T-helper 2 cell (primary cell): ENCODE results near the gene SSH3.
A peak's percentile ranks its signal among the peaks of the same experiment; 100 is the strongest.

ENCODE experiments used
- DNase-seq, 5 experiments: peaks; one replicate each; pipeline versions ENCODE4 v3.0.0 to v3.0.0-alpha.2; 2012 to 2022

Gene SSH3

DNA sequence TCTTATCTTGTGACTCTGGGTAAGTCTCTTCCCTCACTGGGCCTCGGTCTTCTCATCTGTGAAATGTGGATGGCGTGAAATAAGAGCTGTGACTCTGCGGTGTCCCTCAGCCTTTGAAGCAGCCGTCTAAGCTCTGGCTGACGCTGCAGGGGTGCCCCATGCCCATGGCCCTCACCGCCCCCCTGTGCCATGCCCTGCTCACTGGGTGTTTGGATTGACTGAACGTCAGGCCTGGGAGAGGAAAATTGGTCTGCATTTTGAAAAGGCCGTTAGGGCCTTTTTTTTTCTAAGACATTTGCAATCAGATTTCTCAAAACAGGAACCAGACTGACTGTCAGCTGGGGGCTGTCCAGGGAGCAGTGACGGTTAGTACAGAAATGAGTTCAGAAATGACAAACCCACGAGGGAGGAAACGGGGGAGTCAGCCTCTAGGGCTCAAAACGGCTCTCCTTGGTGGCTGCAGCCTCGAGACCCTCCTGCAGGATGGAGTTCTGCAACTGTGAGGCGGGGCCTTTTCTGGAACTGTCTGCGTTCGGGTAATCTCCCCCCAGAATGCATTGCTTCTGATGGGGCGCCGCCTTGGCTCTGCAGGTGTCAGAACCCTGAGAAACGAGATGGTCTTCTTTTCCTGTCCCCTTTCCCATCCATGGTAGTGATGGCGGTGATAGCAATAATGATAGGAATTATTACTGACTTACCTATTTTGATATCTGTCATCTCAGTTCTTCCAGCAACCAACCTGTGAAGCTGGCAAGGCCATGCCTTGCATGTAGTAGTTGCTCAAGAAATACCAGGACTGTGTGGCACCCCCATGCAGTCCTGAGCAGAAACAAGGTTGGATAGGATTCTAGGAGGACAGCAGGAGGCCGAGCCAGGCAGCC lies 35.0 kb upstream of the SSH3 start:
- peak in 4 of 5 experiments; percentile 40 to 93 (median 64) for DNase-seq

DNA sequence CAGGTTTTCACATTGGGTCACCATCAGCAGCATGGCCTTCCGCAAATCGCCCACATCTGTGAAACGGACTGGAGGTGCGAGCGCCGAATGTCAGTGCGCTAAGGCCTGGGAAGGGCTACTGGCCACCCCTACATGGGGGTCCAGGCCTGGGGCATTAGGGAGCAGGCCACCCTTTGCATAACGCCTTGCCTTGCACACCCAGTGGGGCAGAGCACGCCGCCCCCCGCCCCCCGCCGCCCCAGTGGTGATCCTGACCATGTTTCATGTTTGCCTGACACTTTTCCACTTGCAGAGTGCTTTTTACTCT lies 34.4 kb upstream of the SSH3 start:
- no peak for DNase-seq

DNA sequence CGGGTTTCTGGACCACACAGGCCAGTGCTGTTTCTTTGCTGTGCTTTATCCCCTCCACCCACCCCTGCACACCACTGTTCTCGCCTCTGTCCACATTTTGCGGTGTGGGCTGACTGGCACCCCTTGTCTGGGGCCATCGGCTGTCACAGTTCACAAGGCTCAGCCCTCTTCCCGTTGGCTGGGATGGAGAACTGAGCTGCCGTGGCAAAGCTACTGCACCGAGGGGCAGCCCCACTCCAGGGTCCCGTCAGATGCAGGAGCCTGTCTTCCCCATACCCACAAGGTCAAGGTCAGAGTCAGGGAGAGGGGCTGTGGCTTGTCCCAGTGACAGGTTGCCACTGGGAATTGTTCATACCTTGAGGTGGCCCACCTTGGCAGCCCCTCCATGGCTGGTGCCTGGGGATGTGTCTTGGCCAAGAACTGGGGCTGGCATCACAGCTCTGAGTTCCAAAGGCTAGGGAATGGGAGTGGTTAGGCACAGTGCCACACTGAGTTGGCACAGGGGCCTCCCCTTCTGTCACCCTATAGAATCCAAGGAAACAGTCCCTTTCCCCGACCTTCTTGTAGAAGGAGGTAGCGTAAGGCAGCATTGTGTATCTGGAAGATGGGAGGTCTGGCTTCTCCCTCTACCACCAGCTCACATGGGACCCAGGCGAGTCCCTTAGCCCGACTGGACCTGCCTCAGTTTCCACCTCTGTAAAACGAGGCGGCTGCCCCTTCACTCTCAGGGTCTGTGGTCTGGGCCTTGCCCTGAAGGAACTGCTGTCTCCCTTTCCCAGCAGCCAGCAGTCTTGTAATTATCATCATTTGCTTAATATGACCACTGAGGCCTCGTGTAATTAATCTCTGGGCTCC lies 33.7 kb upstream of the SSH3 start:
- DNase-seq, result peak in 1 of 5 experiments; percentile 63

DNA sequence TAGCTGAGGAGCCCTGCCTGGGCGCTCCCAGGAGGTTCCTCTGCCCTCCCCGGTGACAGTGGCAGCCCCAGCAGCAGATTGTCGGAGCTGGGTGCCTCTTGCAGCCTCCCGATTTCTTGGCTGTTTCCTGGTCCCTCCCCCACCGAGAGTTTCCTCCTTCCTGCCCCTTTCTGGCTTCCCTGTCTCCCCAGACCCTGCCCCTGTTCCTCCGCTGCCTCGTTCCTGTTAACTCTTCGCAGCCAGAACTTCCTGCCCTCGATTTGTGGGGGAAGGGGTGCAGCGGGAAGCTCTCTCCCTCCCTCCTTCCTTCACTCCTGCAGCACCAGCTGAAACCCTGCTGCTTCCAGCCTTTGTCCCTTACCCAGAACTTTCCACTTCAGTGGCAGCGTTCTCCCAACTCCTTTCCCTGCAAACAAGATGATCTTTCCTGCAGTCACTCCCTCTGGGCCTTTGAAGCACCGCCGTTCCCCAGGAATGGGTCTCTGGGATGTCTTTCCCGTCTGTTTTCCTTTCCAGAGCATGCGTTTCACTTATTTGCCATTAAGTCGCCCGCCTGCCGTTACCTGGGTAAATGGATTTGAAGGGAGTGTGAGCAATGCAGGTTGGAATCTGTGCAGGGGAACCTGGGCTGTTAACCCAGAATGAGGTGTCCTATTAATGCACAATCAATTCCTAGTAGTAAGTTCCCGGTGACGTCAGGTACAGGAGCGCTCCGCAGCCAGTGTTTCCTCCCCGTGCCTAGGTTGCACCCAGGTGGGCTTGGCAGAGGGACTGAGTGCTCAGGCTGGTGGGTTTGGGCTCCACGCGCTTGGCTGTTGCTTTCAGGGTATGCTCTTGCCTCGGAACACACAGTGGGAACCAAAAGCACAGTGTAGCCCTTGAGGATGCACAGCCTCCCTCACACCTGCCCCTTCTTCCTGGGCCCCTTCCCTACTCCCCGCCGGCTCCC lies 32.8 kb upstream of the SSH3 start:
- peak in 1 of 5 experiments; percentile 42 for DNase-seq

DNA sequence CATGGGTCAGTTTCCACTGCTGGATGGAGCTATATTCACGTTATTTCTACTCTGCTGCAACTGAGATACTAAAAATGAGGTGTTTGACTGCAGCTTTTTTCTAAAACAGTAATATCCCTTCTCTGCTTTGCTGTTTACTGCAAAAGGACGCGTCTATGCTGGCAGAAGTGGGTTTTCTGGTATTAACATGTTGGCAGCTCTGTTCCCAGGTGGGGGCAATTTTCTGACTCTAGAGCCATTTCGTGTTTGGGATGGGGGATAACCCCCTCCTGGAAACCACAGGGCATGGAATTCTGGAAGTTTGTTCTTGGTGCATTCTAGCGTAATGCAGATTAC lies 32.2 kb upstream of the SSH3 start:
- DNase-seq, result no peak

DNA sequence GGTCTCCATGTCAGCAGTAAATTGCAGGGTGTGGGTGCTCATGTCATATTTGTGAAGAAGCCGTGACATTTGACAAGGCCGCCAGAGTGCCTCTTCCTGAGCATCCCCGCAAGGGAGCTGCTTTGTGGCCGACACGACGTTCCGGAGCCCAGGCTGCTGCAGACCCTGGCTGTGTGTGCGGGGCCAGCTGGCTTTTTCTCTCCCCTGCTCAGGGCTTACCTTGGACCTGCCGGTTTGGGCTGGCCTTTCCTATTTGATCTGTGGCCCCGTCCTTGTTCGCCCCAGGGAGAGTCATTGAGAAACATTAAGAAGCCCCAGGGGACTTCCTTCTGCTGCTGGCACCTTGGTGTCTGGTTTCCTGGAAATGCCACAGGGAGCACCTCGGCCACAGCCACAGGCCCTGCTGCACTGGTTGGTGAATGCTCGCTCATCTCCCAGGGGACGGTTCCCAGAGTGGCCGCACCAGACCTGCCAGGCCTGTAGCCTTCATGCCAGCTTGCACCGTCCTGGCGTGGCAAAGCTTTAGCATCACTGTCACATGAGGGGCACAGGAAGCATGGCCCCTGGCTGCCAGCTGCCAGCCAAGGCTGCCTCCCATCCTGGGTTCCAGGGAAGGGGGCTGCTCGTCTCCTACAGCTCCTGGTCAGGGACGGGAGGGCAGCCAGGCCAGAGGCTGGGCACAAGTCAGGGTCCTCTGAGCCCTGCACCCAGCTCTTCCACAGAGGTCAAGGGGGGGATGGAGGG lies 31.6 kb upstream of the SSH3 start:
- peak in 4 of 5 experiments; percentile 29 to 84 (median 59) for DNase-seq

DNA sequence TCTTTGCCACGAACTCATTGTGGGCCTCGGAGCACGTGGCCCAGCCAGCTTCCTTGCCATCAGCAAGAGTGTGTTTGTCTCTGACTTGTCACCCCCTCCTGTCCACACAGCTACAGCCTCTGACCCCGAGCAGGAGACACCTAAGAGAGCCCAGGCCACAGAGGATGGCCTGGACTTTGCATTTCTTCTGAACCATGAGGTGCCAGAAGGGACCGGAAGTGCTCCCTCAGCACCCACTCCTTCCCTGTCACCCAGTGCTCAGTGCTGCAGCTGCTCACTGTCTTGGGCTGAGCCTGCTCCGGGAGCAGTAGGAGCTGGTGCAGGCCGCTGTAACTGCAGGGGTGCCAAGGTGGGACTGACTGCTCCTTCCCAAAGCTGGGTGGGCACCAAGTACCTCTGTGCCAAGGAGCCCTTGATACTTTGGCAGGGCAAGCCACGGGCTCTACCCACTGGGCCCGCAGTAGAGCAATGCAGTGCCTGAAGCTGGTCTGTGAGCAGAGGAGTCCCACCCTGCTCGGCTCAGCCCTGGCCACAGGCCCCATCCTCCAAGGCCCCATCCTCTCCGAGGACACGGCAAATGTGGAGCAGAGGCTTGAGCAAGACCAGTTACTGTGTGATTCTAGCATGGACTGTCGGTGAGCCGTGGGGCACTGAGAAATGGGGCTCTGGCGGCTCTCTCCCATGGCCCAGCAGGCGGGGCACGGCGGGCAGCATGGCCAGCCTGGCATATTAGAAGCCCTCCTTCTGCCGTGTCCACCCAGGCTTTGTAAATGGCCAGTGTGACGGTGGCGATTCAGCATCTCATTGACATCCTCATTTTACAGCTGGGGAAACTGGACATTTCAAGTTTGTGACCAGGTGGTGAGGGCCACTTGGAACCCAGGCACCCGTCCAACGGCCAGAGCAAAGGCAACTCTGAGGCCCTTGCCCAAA lies 30.7 kb upstream of the SSH3 start:
- peak in 2 of 5 experiments; percentile 10 to 62 for DNase-seq

DNA sequence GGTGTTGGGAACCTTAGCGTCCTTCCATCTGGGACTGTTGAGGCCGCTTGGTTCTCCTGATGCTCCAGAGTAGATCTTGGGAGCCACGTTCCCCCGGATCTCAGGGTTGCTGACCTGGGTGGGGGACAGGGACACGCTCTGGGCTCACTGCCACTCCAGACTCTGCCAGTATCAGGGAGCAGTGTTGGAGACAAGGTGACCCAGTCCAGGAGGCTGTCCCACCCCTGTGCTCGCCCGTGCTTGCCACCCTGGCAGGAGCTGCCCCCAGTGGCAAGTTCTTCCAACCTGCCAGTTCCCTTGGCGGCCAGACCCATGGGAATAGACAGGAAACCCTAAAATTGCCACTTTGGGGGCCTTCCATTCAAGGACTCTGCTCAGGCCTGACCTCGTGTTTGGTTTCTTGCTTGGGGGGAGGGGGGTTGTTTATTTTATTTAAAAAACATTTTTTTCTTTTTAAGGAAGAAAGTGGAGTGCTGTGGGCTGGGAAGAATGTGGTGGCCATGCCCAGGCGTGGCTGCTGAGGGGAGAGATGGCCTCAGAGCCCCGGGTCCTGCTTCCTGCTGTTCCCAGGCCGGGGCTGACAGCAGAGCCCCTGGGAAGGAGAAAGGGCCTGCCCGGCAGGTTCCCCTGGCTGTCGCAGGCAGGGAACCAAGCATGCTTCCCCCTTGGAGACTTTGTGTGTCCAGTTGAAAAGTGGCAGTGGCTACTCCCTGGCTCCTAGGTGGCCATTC lies 29.9 kb upstream of the SSH3 start:
- peak in 1 of 5 experiments; percentile 3 for DNase-seq

DNA sequence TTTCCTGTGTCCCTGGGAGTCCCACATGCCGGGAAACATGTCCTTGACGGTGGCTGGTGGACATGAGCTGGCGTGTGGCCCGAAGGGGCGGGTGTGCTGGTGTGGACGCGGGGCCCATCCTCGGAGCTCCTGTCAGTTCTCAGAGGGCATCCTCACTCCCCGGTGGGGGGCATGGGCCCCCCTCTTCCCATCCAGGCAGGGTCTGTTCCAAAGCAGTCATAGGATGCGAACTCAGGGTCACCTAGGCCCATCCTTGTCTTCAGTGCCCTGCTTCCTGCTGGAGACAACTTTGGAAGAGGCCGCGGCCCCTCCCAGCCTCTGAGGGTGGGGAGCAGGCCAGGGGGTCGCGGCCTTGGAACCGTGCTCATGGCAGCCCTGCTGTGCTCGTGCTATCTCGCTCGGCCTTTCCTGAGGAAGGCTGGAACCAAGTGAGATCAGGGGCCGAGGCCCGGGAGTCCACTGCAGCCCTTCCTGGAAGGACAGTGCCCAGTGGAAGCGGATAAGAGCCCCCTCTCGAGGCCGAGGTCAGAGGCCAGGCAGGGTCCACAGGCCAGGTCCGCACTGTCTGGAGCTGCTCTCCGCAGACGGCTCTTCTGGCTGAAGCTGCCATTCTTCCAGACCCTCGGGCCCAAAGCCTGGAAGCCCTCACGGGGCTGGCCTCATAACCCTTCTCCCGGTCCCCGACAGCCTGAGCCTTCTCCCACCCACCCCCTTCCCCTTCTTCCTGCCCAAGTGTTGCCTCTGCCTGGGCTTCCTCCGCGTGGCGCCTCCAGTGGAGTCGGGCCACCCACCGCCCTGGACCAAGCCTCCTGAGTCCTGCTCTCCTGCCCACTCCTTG lies 28.3 kb upstream of the SSH3 start:
- DNase-seq, result peak in 1 of 5 experiments; percentile 3

DNA sequence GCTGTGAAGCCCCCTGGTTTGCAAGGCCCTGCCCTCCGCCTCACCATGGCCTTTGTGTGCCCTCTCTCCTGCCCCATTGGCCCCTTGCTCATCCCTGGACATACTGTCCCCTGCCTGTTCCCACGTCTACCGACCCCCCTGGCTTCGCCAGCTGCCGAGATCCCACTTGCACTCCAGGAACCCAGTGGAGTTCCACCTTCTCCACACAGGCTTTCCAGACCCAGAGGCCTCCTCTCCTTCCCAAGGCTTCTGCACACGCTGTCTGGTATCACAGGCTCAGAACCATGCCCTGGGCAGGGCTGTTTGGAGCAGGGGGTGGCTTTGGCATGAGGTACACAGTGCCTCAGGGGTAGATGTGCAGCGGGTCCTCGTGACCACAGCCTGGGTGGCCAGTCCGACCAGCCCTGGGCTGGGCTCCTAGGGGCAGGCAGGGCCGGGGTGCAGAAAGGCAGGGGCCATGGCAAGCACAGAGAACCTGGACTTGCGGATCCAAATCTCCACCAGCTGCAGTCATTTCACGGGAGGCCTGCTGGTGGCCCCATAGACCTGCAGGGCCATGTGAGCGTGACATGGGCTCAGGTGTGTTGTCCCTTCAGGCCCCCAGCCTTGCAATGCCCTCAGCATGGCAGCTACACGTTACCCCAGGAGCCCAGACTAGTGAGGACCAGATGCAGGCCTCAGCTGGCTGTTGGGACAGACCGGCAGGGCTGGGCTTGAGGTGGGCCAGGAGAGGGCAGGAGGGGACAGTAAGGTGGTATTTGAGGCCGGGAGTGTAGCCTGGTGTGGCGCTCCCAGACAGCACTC lies 27.5 kb upstream of the SSH3 start:
- DNase-seq, result peak in 2 of 5 experiments; percentile 8 to 64

DNA sequence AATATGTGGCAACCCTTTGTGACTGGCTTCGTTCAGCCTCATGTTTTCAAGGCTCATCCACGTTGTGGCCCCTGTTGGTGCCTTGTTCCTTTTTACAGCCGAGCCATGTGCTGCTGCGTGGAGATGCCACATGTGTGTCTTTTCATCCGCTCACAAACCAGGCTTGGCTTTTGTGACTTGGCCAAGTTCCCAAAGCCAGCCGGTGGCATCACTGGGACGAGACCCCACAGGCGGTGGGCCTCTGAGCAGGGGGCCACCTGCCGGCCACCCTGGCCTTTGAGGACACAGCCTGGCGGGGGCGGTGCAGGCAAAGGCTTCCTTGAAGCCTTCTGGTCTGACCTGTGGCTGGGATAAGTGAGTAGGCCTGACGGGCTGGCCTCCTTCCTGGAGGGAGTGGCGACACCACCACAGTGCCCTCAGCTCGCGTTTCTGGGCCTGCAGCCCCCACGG lies 26.5 kb upstream of the SSH3 start:
- peak in 1 of 5 experiments; percentile 65 for DNase-seq

DNA sequence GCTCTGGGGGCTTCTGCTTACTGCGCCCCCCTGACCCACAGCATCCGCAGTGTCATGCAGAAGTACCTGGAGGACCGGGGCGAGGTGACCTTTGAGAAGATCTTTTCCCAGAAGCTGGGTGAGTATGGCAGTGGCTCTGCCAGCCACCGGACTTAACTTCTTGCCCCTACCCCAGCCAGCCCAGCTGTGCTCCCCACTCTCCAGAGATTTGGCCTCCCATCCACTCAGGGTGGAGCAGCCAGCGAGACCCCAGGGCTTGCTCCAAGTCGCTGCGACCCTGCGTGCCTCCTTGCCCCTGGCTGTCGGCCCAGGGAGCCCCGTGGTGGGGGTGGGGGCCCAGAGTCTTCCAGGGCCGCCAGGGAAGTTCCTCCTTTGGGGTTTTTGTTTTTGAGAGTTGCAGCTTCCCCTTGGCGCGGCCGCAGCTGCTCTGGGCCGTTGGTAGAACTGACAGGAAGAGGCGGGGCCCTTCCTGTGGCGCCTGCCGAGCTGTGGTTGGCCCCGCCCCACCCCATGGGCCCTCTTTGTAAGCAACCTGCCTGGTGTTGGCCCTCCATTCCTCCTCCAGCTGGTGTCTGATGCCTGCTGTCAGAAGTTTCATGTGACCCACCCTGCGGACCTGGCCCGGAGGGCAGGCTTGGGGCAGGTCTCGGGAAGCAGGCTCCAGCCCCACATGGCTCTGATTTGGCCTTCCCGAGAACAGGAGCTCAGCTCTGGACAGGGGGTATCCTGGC lies 25.9 kb upstream of the SSH3 start:
- DNase-seq, result peak; percentile 75 to 98 (median 89)

DNA sequence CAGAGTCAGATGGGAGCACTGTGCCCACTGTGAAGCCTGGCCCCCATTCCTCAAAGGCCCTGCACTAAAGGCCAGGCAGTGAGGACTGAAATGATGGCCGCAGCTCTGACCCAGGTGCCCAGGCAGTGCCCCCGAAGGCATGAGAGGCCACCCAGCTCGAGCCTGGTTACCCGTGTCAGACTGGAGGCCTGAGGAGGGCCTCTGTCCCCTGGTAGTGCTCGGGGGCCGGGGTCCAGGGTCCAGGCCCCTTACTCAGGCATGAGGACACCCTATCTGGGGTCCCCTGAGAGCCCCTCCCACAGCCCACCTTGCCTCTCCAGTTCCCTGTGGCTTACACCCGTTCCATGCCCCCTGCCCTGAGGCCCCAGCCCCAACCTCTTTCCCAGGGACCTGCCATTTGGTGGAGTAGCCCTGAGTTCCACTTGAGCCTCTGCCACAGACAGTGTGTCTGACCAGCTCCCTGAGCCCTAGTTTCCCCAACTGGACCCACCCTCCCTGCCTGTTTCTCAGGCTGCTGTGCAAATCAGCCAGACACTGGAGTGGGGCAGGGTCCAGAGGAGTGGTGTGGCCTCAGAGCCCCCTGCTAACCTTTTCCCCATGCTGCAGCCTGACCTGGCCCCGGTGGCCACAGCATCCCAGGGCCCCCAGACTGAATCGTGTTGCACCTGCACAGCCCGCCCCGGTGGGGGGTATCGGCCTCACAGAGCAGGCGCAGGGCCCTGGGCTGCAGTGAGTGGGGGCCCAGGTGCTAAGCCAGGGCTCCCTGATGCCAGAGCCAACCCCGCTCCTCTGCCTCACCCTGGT lies 25.0 kb upstream of the SSH3 start:
- DNase-seq, result no peak

DNA sequence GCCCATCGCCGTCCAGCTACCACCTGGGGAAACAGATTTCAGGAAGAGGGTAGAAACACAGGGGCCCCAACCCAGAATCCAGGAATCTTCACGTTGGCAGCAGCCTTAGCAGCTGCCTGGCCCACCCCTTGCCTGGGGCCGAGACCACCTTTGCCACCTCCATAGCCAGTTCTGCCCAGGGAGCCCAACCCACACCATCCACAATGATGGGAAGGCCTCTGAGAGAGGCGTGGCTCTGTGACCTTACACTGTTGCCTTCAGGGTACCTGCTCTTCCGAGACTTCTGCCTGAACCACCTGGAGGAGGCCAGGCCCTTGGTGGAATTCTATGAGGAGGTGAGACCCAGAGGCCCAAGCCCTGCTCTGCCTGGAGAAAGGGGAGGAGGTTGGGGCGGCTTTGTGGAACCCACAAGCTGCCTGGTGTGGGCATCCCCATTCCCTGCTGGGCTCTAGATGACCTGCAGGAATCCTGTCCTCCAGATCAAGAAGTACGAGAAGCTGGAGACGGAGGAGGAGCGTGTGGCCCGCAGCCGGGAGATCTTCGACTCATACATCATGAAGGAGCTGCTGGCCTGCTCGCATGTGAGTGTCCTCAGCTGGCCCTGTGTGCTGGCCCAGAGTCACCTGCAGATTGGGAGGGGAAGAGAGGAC lies 24.3 kb upstream of the SSH3 start:
- no peak for DNase-seq

DNA sequence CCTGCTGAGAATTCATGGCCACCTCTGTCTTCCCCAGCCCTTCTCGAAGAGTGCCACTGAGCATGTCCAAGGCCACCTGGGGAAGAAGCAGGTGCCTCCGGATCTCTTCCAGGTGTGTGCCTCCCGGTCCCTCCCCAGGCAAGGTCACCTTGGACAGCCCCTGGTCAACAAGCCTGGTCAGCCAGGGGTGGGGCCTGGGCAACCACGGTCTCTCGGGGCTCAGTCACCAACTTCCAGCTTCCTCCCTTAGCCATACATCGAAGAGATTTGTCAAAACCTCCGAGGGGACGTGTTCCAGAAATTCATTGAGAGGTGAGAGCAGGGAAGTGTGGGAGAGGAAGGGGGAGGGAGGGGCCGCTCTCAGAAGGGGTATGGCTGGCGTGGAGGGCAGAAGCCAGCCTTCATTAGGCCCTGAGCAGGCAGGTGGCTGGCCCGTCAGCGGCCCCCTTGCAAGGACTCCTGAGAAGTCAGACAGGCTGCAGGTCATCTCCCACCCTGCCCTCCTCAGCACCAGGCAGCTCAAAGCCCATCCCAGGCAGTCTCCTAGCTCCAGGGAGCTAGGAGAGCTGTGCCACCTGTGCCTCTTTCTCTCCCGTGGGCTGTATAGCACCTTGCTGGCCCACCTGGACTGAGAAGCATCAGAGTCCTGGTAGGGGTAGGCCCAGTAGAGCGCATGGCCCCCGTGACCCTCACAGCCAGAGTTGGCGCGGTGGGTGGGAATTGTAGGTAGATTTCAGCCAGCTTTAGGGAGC lies 23.6 kb upstream of the SSH3 start:
- DNase-seq, result no peak
